ENCODE data around the gene FGFBP1.

- TF ChIP-seq POLR2A (IDR thresholded peaks at IDR 0.05), result peak in 1 of 4 donors; percentile 38
- TF ChIP-seq CTCF (IDR thresholded peaks at IDR 0.05), result peak in 2 of 6 experiments; percentile 10 to 30
Measured at GRCh38 chr4:15936495-15936894, 2.0 kb downstream of the FGFBP1 start.
